HG02973 (cell line): ENCODE data around the gene RAD21L1.
A peak's percentile ranks its signal among the peaks of the same experiment; 100 is the strongest.
"Not testable (repeated sequence)": the region's sequence is repeated elsewhere in the genome, so short reads cannot be mapped to it uniquely, and the experiment has no call there.

Experiments
- ATAC-seq: cut with Tn5 transposase; IDR thresholded peaks from one replicate; pipeline ENCODE4 v1.9.1; 2021; ENCODE audit warnings: moderate library complexity; ENCODE audit not compliant: unreplicated experiment

RAD21L1 gene

DNA sequence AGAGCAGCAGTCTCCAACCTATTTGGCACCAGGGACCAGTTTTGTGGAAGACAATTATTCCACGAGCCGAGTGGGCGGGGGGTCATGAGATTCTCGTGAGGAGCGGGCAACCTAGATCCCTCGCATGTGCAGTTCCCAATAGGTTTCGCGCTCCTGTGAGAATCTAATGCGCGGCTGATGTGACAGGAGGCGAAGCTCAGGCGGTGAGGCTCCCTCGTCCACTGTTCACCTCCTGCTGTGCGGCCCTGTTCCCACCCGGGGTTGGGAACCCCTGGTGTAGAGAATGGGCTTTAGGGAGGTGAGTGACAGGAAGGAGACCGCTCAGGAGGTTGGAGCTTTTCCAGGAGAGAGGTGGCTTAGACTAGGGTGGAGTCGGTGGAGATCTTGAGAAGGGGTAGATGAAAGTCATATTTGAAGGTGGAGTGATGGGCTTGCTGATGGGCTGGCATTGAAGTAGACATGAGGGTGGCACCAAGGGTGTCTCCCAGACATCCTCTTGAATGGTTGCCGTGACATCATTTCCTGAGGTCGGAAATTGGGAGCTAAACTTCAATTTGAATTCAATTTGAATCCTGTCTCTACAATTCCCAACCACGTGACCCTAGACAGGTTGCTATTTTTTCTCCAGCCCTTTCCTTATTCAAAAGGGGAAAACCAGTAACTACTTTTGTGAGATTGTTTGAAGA is 1.5 kb upstream of the RAD21L1 start:
- ATAC-seq: no peak

DNA sequence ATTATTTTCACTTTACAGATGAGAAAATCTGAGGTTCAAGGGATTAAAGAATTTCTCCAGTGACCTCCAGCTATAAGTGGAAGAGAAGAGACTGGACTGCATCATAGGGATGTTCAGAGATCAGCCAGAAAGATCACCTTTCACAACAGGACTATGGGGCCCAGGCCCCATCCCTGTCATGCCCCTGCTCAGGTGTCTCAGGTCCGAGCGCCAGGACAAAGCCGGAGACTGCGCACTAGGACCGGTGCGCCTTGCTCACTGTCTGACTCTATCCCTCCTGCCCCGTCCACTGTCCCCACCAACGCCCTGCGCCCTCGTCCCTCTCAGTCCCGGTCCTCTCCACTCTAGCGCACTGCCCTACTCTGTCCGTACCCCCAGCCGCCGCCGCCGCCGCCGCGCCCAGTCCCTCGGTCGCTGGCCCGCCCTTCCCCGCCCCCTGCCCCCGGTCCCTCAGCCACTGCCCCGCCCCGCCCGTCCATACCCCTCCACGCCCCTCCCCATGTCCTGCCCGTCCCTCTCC is 521 bp upstream of the RAD21L1 start:
- no peak for ATAC-seq

DNA sequence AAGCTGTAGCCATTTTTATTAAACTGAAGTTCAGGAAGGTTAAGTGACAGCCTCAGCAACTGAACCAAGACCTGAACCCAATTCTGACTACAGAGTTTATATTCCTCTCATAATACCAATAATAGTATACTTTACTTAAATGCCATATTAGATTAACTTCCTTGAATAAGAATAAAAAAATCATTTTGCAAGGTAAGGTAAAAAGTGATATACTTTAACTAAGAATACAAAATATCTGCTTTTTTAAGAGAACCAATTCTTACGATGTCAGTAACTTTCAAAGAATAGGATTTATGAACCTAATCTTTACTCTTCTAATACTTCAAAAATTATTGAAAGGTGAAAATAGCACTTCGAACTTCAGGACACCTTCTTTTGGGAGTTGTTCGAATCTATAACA is 3.7 kb downstream of the RAD21L1 start:
- ATAC-seq: no peak

DNA sequence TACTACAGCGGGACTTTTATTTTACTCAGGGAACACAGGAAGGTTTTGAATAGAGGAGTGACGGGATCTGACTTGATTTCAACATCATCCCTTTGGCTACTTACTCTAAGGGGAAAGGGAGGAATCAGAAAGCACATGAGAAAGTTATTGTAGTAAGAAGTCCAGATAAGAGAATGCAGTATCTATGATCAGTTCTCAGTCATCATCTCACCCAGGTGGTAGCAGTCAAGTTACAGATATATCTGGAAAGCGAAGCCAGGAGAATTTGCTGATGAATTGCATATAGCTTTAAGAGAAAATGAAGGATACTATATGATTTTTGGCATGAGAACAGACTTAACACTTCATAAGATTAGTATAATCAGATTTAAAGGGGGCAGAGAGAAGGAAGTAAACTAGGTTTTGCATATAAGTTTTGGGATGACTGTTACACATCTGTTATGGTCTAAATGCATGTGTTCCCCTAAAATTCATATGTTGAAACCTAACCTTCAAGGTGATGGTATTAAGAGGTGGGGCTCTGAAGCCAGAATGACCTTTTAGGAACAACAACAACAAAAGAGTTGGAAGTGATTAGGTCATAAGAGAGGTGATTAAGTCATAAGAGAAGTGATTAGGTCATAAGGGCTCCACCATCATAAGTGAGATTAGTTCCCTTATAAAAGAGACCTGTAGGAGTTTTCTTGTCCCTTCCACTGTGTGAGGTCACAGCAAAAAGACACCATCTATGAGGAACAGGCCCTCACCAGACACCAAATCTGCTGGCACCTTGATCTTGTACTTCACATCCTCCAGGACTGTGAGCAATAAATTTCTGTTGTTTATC is 6.7 kb downstream of the RAD21L1 start:
- ATAC-seq: no peak

DNA sequence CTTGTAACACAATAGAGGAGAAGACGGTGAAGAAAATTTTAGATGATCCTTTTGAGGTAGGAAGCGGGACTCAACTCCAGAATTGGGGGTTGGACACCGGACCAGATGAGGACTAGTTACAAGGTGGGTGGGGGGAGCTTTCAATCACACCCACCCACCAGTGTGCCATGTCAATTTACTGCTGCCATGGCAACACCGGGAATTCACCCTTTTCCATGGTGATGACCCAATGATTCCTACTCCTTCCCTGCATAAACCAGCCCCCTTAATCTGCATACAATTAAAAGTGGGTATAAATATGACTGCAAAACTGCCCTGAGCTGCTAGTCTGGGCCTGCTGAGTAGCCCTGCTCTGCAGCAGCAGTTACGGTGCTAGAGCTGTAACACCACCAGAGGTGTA is 14.7 kb downstream of the RAD21L1 start:
- no peak for ATAC-seq

DNA sequence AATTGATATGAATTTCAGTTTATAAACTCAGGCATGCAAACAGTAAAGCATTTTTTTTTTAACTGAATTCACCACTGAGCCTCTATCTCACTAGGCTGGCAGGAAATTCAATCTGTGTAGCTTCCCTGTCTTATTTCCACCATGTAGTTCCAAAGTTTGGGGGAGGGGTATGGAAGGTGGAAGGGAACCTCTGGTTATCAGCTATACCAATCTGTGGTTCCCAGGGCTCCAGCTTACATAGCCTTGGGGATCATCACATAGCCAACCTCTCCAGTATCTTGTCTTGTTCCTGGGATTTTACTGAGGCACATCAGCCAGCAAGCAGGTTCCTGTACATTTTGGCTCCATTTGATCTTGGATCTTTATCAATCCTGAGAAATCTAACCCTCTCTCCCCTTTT is 15.6 kb downstream of the RAD21L1 start:
- ATAC-seq: no peak

DNA sequence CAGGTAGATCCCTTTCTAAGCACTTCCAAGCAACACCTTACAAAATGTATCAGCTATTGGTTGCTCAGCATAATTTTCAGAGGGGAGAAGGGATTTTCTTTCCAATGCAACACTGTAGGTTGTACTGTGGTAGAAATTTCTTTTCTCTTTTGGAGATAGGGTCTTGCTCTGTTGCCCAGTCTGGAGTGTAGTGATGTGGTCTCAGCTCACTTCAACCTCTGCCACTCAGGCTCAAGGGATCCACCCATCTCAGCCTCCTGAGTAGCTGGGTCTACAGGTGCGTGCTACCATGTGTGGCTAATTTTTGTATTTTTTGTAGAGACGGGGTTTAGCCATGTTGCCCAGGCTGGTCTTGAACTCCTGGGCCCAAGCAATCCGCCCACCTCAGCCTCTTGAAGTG is 16.3 kb downstream of the RAD21L1 start:
- no peak for ATAC-seq

DNA sequence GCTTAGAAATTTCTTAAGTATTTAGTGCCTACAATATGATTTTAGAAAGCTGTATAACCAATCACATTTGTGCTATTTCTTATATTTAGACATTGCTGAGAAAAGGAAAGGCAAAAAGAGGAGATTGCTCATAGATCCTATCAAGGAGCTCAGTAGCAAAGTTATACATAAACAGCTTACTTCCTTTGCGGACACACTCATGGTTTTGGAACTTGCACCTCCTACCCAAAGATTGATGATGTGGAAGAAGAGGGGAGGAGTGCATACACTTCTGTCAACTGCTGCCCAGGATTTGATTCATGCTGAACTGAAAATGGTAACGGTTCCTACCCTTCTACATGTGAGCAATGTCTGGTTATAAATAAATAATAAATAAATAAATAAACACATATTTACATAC is 16.7 kb downstream of the RAD21L1 start:
- no peak for ATAC-seq

DNA sequence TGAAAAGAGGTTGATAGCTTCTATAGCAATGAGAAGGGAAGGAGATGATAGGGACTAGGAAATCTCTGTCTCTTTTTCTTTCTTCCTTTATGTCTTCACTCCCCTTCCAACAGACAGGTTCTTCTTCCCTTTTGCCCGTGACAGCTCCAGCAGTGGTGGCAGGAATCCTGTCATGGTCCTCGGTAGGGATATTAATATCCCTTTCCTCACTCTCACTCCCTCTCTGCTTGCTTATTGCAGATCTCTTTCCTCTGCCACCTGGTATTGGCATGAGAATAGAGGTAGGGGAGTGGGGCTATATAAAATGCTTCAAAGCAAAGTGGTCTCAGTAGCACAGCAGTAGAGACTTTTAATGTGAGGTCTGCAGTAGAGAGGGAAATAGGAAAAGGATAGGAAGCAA is 19.7 kb downstream of the RAD21L1 start:
- ATAC-seq: no peak

DNA sequence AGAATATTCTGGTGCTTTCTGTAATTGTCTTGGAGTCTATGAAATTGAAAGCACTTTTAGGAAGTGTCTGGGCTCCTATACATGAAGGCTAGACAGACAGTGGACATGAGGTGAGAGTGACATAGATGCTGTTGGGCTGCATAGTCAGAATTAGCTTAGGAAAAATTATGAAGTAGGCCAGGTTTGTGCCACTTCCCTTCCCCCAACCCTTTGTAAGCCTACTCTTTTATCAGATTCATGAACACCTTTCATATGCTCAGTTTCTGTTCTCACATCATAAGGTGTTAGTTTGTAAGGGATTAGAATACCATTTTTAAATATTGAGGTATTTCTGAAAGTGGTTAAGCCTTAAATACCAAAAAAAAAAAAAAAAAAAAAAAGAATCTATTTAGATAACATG is 21.8 kb downstream of the RAD21L1 start:
- no peak for ATAC-seq

DNA sequence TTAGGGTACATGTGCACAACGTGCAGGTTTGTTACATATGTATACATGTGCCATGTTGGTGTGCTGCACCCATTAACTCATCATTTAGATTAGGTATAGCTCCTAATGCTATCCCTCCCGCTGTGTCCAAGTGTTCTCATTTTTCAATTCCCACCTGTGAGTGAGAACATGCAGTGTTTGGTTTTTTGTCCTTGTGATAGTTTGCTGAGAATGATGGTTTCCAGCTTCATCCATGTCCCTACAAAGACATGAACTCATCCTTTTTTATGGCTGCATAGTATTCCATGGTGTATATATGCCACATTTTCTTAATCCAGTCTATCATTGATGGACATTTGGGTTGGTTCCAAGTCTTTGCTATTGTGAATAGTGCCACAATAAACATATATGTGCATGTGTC is 24.4 kb downstream of the RAD21L1 start:
- not testable (repeated sequence) for ATAC-seq

DNA sequence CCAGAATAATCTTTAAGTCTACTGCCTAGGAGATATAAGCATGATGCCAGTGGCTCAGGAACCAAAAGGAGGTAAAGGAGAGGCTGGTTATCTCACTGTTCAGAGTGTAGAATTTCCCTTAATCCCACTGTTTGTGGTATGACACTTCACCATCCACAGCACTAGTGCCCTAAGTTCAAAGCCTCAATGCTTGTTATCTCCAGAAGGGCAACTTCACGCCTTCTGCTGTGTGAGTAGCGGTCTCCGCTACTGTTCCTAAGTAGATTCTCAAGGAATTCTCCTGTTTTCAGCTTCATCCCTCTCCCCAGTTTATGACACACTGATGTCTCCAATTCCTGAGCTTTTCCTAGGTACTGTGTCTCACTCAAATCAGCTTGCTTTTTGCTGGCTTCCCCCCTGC is 26.6 kb downstream of the RAD21L1 start:
- ATAC-seq: no peak

DNA sequence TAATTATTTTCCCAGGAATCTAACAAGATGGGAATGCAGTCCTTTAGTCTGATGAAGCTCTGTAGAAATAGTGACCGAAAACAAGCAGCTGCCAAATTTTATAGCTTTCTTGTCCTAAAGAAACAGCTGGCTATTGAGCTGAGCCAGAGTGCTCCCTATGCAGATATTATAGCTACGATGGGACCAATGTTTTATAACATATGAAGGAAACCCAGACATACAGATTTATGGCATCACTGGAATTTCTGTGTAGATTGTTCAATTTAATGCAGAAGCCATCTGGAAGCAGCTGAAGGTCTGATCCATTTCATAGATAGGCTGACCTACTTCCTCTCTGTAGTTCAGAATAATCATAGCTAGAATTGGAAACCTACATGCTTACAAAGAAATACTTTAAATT is 28.4 kb downstream of the RAD21L1 start:
- no peak for ATAC-seq

DNA sequence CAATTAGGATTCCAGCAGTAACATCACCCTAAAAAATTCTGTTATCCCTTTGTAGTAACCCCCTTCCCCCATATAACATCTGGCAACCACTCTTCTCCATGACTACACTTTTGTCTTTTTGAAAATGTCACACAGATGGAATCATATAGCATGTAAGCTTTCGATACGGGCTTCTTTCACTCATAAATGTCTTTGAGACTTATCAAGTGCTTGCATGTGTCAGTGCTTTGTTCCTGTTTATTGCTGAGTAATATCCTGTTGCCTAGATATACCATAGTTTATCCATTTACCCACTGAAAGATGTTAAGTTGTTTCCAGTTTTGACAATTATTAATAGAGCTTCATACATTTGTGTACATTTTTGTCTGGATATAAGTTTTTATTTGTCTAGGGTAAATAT is 29.8 kb downstream of the RAD21L1 start:
- no peak for ATAC-seq

DNA sequence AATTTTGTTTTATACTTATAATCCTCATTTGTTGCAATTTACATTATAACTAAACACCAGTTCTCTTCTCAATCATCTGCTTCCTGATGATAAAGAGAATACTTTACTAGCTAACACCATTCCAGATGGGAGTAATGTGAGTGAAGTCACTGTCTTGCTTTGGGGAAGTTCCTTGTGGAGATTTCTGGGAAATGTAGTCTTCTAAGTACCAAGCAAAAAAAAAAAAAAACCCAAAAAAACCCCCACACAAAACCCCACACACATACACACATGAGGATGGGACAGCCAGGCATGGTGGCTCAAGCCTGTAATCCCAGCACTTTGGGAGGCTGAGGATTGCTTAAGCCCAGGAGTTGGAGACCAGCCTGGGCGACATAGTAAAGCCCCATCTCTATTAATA is 38.0 kb downstream of the RAD21L1 start:
- no peak for ATAC-seq

DNA sequence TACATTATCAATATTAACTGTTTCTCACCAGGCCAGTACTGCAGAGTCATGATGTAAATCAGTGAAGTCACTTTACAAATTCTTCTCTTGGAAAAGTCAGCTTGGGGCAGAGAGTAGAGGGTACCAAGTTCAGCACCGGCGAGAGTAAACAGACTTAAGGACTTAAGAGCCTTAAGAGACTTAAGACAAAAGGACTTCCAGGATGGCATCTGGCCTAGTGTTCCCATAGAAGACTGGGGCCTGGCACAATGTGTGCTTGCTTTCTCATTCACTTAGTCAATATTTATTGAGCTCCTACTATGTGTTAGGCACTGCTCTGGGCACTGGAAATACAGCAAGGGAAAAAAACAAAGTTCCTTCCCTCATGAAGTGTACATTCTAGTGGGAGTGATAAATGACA is 38.9 kb downstream of the RAD21L1 start:
- no peak for ATAC-seq

DNA sequence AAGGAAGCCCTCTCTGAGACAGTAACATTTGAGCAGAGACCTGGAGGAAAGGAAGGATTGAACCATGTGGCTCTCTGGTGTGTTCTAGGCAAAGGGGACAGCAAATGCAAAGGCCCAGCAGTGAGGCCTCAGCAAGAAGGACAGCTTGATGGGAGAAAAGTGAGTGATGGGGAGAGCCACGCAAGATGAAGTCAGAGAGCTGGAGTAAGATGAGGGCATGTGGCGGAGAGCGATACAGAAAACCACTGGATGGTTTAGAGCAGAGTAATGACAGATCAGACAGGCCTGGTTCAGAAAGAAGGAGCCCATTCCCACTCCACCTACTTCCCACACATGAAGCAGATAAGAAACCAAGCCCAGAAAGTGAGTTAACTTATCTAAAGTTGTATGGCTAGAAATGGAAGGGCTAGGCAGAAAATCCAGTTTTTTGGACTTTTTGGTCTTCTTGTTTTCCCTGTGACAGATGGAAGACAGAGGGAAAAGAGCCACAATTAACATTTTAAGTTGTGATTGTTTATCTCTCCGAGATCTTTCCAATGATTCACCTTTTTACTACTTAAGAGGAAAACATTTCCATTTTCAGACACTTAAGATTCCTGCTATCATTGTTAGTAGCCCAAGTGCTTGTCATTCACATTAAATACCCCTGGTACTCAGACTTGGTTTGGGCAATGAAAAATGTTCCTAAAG is 39.5 kb downstream of the RAD21L1 start:
- no peak for ATAC-seq

DNA sequence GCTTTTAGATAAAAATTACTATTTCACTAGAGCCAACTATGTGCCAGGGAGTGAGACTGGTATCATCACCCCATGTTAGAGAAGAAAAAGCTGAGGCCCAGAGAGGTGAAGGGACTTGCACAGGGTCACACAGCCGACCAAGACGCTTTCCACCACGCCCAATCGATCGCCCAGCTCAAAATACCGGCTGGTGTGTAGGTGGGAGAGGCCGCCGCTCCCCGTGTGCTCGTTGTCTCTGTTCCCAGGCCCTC is 40.0 kb downstream of the RAD21L1 start:
- ATAC-seq: no peak

DNA sequence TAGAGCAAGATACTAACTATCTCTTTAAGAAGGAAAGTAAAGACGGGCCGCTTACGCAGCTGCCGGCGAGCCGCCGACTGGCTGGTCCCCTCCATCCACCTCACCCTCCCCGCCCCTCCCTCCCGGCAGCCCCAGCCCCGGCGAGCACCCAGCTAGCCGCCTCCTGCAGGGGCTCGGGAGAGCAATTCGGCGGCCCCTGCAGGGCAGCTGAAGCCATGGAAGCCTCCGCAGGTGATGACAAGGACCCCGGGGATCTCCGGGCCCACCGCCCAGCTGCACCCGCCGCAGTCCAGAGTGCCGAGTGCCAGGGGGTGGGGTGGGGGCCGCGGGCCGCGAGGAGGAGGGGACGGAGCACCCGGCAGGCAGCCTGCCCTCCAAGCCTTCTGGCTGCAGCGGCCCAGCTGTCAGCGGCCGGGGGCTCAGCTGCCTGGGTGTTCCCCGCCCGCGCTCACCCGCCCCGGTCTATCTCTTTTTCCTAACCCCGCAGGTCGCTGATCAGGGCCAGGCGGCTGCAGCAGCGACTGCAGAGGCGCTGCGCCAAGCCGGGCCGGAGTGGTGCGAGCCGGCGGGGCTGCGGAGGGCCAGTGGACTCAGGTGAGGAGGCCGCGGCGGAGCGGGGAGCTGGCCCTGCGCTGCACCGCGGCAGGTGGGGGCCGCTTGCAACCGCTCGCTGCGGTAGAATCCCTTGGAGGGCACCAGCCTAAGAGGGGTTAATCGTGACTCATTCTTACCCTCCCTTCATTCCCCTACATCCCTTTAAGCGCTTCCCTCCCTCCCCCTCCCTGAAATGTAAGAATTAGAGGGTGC is 40.5 kb downstream of the RAD21L1 start, which contains the start of gene SNPH:
Gene SNPH, plus strand, starts transcription at position 128 of the 807 bp plus-strand sequence. CDS start 29,946 bp downstream, outside the sequence.
- ATAC-seq: peak; percentile 58

DNA sequence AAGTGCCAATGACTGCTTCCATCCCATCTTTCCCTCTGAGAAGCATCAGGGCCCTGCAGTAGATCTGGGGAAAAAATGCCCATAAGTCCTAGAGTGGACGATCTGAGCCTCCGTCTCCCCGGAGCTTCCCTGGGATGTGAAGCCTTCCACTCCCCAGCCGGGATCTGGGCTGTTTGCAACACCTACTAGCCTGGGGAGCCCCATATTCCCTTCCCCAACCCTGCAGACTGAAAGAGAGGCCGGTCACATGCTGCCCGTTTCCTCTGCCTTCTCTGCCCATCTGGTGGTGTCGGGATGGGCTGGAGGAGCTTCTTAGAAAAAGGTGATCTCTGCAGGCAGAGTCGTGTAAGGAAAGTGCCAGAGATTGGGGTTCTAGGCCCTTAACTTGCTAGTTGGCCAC is 41.3 kb downstream of the RAD21L1 start:
- no peak for ATAC-seq

DNA sequence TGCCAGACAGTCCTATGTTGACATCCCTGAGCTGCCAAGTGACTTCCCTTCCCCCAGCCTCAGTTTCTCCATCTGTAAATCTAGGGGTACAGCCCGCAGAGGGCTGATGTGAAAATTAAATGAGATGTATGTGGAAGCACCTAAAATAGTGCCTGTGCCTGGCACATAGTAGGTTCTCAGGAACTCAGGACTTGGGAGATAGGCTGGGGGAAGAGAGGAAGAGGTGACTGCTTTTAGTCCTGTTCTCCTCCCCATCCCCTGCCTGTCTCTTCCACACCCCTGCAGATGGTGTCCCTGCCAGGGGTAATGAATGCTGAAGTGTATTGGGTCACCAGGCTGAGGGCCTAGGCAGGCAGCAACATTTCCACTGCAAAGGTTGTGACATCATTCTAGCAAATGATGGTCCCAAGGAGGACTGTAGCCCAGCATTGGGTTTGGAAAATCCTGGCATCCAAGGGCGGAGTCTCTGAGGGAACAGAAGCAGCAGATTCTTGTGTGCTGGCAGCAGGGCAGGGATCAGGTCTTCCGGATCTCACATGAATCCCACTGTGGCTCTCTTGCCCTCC is 42.0 kb downstream of the RAD21L1 start:
- ATAC-seq: no peak
